Endothelial cell of umbilical vein (primary cell): Measurements from ENCODE around the gene NHP2. TPM values are rescaled to one million over a fixed set of nuclear protein-coding genes. Genes with fewer than 3 reads are reported as not detected.

ENCODE experiments used
- BruUV-seq: library from RNA; stranded (reverse); fragments of 400-500 nt; replicated peaks from 2 replicates; lab custom pipeline; 2021; lab: Mats Ljungman, UMichigan
- CTCF ChIA-PET: fragments of 300-600, 350-600 bp; sonication (Branson Sonifier 250); formaldehyde crosslinking; loops from one replicate; lab custom pipeline; 2021; ENCODE audit warnings: antibody characterized with exemption, inconsistent platforms; lab: Charles Lee
- POLR2A ChIA-PET: fragments of 300-600, 350-600 bp; sonication (Branson Sonifier 250); formaldehyde crosslinking; loops from one replicate; lab custom pipeline; 2021; ENCODE audit warnings: antibody characterized with exemption, inconsistent platforms; lab: Charles Lee
- DNase-seq: peaks from one replicate; pipeline ENCODE4 v3.0.0-alpha.2; 2011; ENCODE audit warnings: low read depth, low spot score
- FAIRE-seq: peaks from 2 replicates; lab custom pipeline; 2011; peaks lifted over from hg19 to GRCh38; lab: Jason Lieb, UNC
- H2AFZ ChIP-seq: 2 replicates; pipeline ENCODE4 v1.6.0; 2012; ENCODE audit warnings: low read depth, low read length, control low read depth, inconsistent platforms
- H3K27ac ChIP-seq: 2 replicates; pipeline ENCODE4 v1.5.1; 2011; ENCODE audit warnings: low read depth, mild to moderate bottlenecking, control low read depth, low read length, moderate library complexity; ENCODE audit not compliant: insufficient read depth
- H3K27me3 ChIP-seq, 2 experiments: 2 replicates each; pipeline versions ENCODE4 v1.6.0 to v1.6.1; 2011; ENCODE audit warnings: low read length in 2 of 2, mixed read lengths in 1 of 2; ENCODE audit not compliant: control insufficient read depth in 2 of 2, insufficient read depth in 2 of 2
- H3K36me3 ChIP-seq, 2 experiments: 2 replicates in 1 of 2; 3 replicates in 1 of 2; pipeline ENCODE4 v1.5.1; 2011; ENCODE audit warnings: low read length in 2 of 2, mild to moderate bottlenecking in 1 of 2, moderate library complexity in 1 of 2; ENCODE audit not compliant: control insufficient read depth in 2 of 2, insufficient read depth in 2 of 2; ENCODE audit errors: extremely low read depth in 1 of 2
- H3K4me1 ChIP-seq: 3 replicates; pipeline ENCODE4 v1.5.1; 2011; ENCODE audit warnings: mild to moderate bottlenecking, low read length; ENCODE audit not compliant: control insufficient read depth, insufficient read depth; ENCODE audit errors: extremely low read depth
- H3K4me2 ChIP-seq: 2 replicates; pipeline ENCODE4 v1.6.1; 2011; ENCODE audit warnings: low read length, control low read depth, mixed read lengths; ENCODE audit not compliant: insufficient read depth
- H3K4me3 ChIP-seq, 3 experiments: fragments of 200-600 bp in 1 of 3; sonication (generic), shearing (Covaris generic) in 1 of 3; replicated peaks in 1 of 3; 2 replicates each; pipeline ENCODE4 v1.5.1; 2011 to 2016; ENCODE audit warnings: control low read depth in 3 of 3, low read length in 3 of 3, mild to moderate bottlenecking in 2 of 3, inconsistent platforms in 1 of 3, low read depth in 1 of 3, moderate library complexity in 1 of 3; ENCODE audit not compliant: insufficient read depth in 1 of 3
- H3K79me2 ChIP-seq: 2 replicates; pipeline ENCODE4 v1.6.0; 2012; ENCODE audit warnings: low read length, inconsistent platforms; ENCODE audit not compliant: control insufficient read depth, insufficient read depth
- H3K9ac ChIP-seq: replicated peaks from 2 replicates; pipeline ENCODE3; 2011; ENCODE audit warnings: low read length, control low read depth; ENCODE audit not compliant: insufficient read depth; ENCODE audit errors: extremely low read depth
- H3K9me1 ChIP-seq: replicated peaks from 3 replicates; pipeline ENCODE4 v1.6.0; 2011; ENCODE audit warnings: mild to moderate bottlenecking, low read length; ENCODE audit not compliant: control insufficient read depth, insufficient read depth; ENCODE audit errors: extremely low read depth
- H3K9me3 ChIP-seq: replicated peaks from 2 replicates; pipeline ENCODE4 v1.5.1; 2012; ENCODE audit warnings: low read length, inconsistent platforms; ENCODE audit not compliant: control insufficient read depth, insufficient read depth
- H4K20me1 ChIP-seq: replicated peaks from 2 replicates; pipeline ENCODE3; 2011; ENCODE audit warnings: mild to moderate bottlenecking, low read length; ENCODE audit not compliant: control insufficient read depth, insufficient read depth; ENCODE audit errors: extremely low read depth
- EZH2 ChIP-seq: IDR thresholded peaks from 2 replicates; pipeline ENCODE4 v1.6.1; 2012; ENCODE audit warnings: borderline replicate concordance, low read depth, mild to moderate bottlenecking, moderate library complexity, low read length, inconsistent platforms; ENCODE audit not compliant: severe bottlenecking
- FOS ChIP-seq: IDR thresholded peaks from 2 replicates; pipeline ENCODE4 v1.6.1; 2011; ENCODE audit warnings: mild to moderate bottlenecking, low read length, moderate library complexity, borderline replicate concordance; ENCODE audit not compliant: insufficient read depth
- GATA2 ChIP-seq: IDR thresholded peaks from 2 replicates; pipeline ENCODE4 v1.7.0; 2011; ENCODE audit warnings: low read depth, mild to moderate bottlenecking, moderate library complexity, mixed read lengths, low read length; ENCODE audit not compliant: insufficient read length, insufficient read depth
- JUN ChIP-seq: IDR thresholded peaks from 2 replicates; pipeline ENCODE4 v1.6.1; 2011; ENCODE audit warnings: borderline replicate concordance, low read depth; ENCODE audit not compliant: insufficient read length, insufficient read depth
- MAX ChIP-seq: IDR thresholded peaks from 2 replicates; pipeline ENCODE4 v1.6.1; 2011; ENCODE audit not compliant: insufficient read depth, insufficient read length
- MYC ChIP-seq: IDR thresholded peaks from one replicate; pipeline ENCODE4 v1.6.1; 2011; ENCODE audit warnings: mild to moderate bottlenecking, low read depth, low read length
- POLR2A ChIP-seq: IDR thresholded peaks from 2 replicates; pipeline ENCODE4 v1.6.1; 2012; ENCODE audit warnings: low read depth, mild to moderate bottlenecking, control low read depth, low read length
- POLR2AphosphoS5 ChIP-seq: IDR thresholded peaks from 2 replicates; pipeline ENCODE4 v1.6.1; 2012; ENCODE audit warnings: low read depth, mild to moderate bottlenecking, control low read depth, low read length, moderate library complexity; ENCODE audit not compliant: insufficient read depth
- dilution Hi-C: fragments of 300-500 bp; cut with MboI; formaldehyde crosslinking; loops from one replicate; pipeline ENCODE4 v1.15.0; 2019; ENCODE audit warnings: low sequenced_read_pairs; ENCODE audit not compliant: extremely low pct_ligation_motif_present
- intact Hi-C: fragments of 100-400 bp; cut with micrococcal nuclease; formaldehyde crosslinking; loops from one replicate; pipeline ENCODE4 v1.10.0; 2022
- polyA plus RNA-seq, 4 experiments: library from polyadenylated mRNA; depleted of rRNA in 3 of 4; stranded (reverse) in 3 of 4; unstranded in 1 of 4; fragments of >200 nt; gene quantifications; 2 replicates each; pipeline versions ENCODE4 v1.2.1 to v1.2.3, GENCODE V29; 2011 to 2012; ENCODE audit warnings: missing spikeins in 1 of 4
- total RNA-seq: library from RNA; stranded (reverse); gene quantifications from 2 replicates; pipeline ENCODE4 v1.2.3, GENCODE V29; 2021
- TF ChIP-seq, protein P1 (sequence below), 2 donors: IDR thresholded peaks; 1 replicate in 1 of 2; 2 replicates in 1 of 2; pipeline ENCODE4 v1.5.1; 2011; ENCODE audit warnings: low read length in 2 of 2, mild to moderate bottlenecking in 2 of 2, moderate library complexity in 2 of 2, control low read depth in 1 of 2, inconsistent platforms in 1 of 2, low read depth in 1 of 2; ENCODE audit not compliant: insufficient read depth in 1 of 2; ENCODE audit errors: extremely low read depth in 1 of 2

Gene NHP2
- total and polyA plus RNA-seq, 2 donors (not counting 3 experiments of a cell fraction or from before 2014, with no cell fraction given): 205 to 220 TPM

GRCh38 chr5:178176791-178177190 is 23.1 kb upstream of the NHP2 start:
- dilution Hi-C loops: no loop called here
- no peaks in the 10 kb centered on the region for H3K36me3 ChIP-seq
- BruUV-seq: no TSS peak
- FAIRE-seq (no peak), DNase-seq (no peak)
- TF ChIP-seq POLR2A (no peak), MYC (no peak), MAX (no peak), GATA2 (no peak), EZH2 (no peak), FOS (no peak), JUN (no peak), POLR2AphosphoS5 (no peak)
- TF ChIP-seq, protein P1, sequence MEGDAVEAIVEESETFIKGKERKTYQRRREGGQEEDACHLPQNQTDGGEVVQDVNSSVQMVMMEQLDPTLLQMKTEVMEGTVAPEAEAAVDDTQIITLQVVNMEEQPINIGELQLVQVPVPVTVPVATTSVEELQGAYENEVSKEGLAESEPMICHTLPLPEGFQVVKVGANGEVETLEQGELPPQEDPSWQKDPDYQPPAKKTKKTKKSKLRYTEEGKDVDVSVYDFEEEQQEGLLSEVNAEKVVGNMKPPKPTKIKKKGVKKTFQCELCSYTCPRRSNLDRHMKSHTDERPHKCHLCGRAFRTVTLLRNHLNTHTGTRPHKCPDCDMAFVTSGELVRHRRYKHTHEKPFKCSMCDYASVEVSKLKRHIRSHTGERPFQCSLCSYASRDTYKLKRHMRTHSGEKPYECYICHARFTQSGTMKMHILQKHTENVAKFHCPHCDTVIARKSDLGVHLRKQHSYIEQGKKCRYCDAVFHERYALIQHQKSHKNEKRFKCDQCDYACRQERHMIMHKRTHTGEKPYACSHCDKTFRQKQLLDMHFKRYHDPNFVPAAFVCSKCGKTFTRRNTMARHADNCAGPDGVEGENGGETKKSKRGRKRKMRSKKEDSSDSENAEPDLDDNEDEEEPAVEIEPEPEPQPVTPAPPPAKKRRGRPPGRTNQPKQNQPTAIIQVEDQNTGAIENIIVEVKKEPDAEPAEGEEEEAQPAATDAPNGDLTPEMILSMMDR (IDR thresholded peaks at IDR 0.05; ENCODE audit: extremely low read depth in 1 of 2, insufficient read depth in 1 of 2, low read depth in 1 of 2, low read length in 2 of 2): no peak
- no peak overlapping the region for H3K4me3 ChIP-seq
- H2AFZ ChIP-seq: no peak overlapping the region
- H3K27ac ChIP-seq: no peak overlapping the region
- H3K9me1 ChIP-seq: no peaks in the 10 kb centered on the region
- POLR2A ChIA-PET: no interaction called here
- H3K9ac ChIP-seq: no peak overlapping the region
- no peaks in the 10 kb centered on the region for H3K4me1 ChIP-seq
- no peaks in the 10 kb centered on the region for H3K27me3 ChIP-seq
- intact Hi-C loops: no loop called here
- no peaks in the 10 kb centered on the region for H4K20me1 ChIP-seq
- CTCF ChIA-PET: interaction anchor here (0.7 kb wide), 1 partner anchor 535 kb away, joined by 3 read pairs; no protein-coding TSS in a partner anchor
- no peak overlapping the region for H3K4me2 ChIP-seq
- H3K79me2 ChIP-seq: no peaks in the 10 kb centered on the region
- no peaks in the 10 kb centered on the region for H3K9me3 ChIP-seq
